SK-N-MC (cell line): Measurements from ENCODE around the gene IVL.

Source experiments
- EZH2 ChIP-seq: fragments of 200-600 bp; sonication (generic); IDR thresholded peaks from one replicate; pipeline ENCODE4 v1.6.1; 2017; ENCODE audit warnings: antibody characterized with exemption
- FOXP2 ChIP-seq: optimal IDR thresholded peaks from 2 replicates; pipeline ENCODE3; 2011; ENCODE audit warnings: mild to moderate bottlenecking, moderate library complexity; ENCODE audit not compliant: insufficient read depth; ENCODE audit errors: extremely low read length, control extremely low read depth
- POLR2AphosphoS5 ChIP-seq: IDR thresholded peaks from 2 replicates; pipeline ENCODE4 v1.6.1; 2012; ENCODE audit warnings: mild to moderate bottlenecking, low read depth, low read length, borderline replicate concordance

- TF ChIP-seq EZH2 = no peak
- no peak for TF ChIP-seq POLR2AphosphoS5
- TF ChIP-seq FOXP2 = no peak
Measured at GRCh38 chr1:152912900-152913299, 4.6 kb downstream of the IVL start.
